Endodermal cell (in vitro differentiated cells): ENCODE measurements around the gene ZDHHC18. TPM values are rescaled to one million over a fixed set of nuclear protein-coding genes. Genes with fewer than 3 reads are reported as not detected.

Experiments
- DNase-seq: peaks from one replicate; pipeline ENCODE4 v3.0.0-alpha.2; 2017
- H3K27ac ChIP-seq: 2 replicates; pipeline ENCODE4 v1.5.1; 2013; ENCODE audit warnings: mild to moderate bottlenecking, low read depth, low read length, moderate library complexity
- H3K27me3 ChIP-seq: 2 replicates; pipeline ENCODE4 v1.6.1; 2013; ENCODE audit warnings: mild to moderate bottlenecking, low read length, moderate library complexity; ENCODE audit not compliant: insufficient read depth, control insufficient read depth, poor library complexity, severe bottlenecking
- H3K36me3 ChIP-seq: 2 replicates; pipeline ENCODE4 v1.7.0; 2013; ENCODE audit warnings: mild to moderate bottlenecking, low read length, moderate library complexity; ENCODE audit not compliant: control insufficient read depth, insufficient read depth
- H3K4me1 ChIP-seq: one replicate; pipeline ENCODE4 v1.7.0; 2013; ENCODE audit warnings: low read length; ENCODE audit not compliant: control insufficient read depth, insufficient read depth
- H3K4me3 ChIP-seq: 2 replicates; pipeline ENCODE4 v1.5.1; 2013; ENCODE audit warnings: mild to moderate bottlenecking, low read length, moderate library complexity
- H3K9ac ChIP-seq: 2 replicates; pipeline ENCODE4 v1.6.1; 2013; ENCODE audit warnings: mild to moderate bottlenecking, low read length, moderate library complexity; ENCODE audit not compliant: poor library complexity, severe bottlenecking; ENCODE audit errors: extremely low read depth
- H3K9me3 ChIP-seq: 2 replicates; pipeline ENCODE4 v1.6.1; 2013; ENCODE audit warnings: mild to moderate bottlenecking, low read length, moderate library complexity; ENCODE audit not compliant: control insufficient read depth
- H3K27ac Mint-ChIP-seq: 2 replicates; pipeline ENCODE4 v1.8.0; 2020; ENCODE audit warnings: mixed read lengths
- H3K27me3 Mint-ChIP-seq: 2 replicates; pipeline ENCODE4 v1.8.0; 2021; ENCODE audit warnings: mild to moderate bottlenecking, mixed read lengths; ENCODE audit not compliant: insufficient read depth
- H3K36me3 Mint-ChIP-seq: 2 replicates; pipeline ENCODE4 v1.8.0; 2020; ENCODE audit warnings: low read depth, mixed read lengths
- H3K4me1 Mint-ChIP-seq: 2 replicates; pipeline ENCODE4 v1.8.0; 2020; ENCODE audit warnings: mixed read lengths
- H3K4me3 Mint-ChIP-seq: 2 replicates; pipeline ENCODE4 v1.8.0; 2020; ENCODE audit warnings: mild to moderate bottlenecking, moderate library complexity, mixed read lengths
- H3K9me3 Mint-ChIP-seq: 2 replicates; pipeline ENCODE4 v1.8.0; 2020; ENCODE audit warnings: mild to moderate bottlenecking, mixed read lengths
- CTCF ChIP-seq: fragments of 200-600 bp; sonication (generic); conservative IDR thresholded peaks from 2 replicates; pipeline ENCODE4 v1.5.0; 2021; ENCODE audit warnings: antibody characterized with exemption, mild to moderate bottlenecking
- WGBS, 2 experiments: methylation state at CpG; one replicate each; pipeline versions ENCODE4 v1.1.5 to v1.1.7; 2013; ENCODE audit warnings: missing lambda C conversion rate in 2 of 2, mixed read lengths in 1 of 2; ENCODE audit not compliant: insufficient coverage in 1 of 2, insufficient read length in 1 of 2; 5-methylcytosine and 5-hydroxymethylcytosine counted together
- total RNA-seq, 2 donors: library from RNA; stranded (reverse); fragmentation: NEBNext Ultra II Directional in 1 of 2; extraction: Animal tissue kit (Norgen Biotek cat#: 25700) in 1 of 2; gene quantifications; 2 replicates in 1 of 2; 3 replicates in 1 of 2; pipeline ENCODE4 v1.2.1, GENCODE V29; 2021

The ZDHHC18 gene
- total RNA-seq, 2 donors from 2014 or later: 39.7 to 42.4 TPM

- WGBS, 2 experiments: 31 to 34% methylated on average over 5 to 12 of the region's 12 CpGs
- peak; percentile 85 for DNase-seq
- Histone ChIP-seq H3K4me1 (peaks cover 36% of the 10 kb centered on the region), H3K27ac (peak overlapping the region; percentile 88), H3K9me3 (no peaks in the 10 kb centered on the region), H3K27me3 (no peaks in the 10 kb centered on the region), H3K36me3 (peaks cover 19% of the 10 kb centered on the region), H3K9ac (peak overlapping the region; percentile 63), H3K4me3 (peak overlapping the region; percentile 88)
- Mint-ChIP-seq H3K4me3 (peak overlapping the region; percentile 79), H3K27ac (peak overlapping the region; percentile 98), H3K4me1 (peaks cover 71% of the 10 kb centered on the region), H3K27me3 (no peaks in the 10 kb centered on the region), H3K9me3 (no peaks in the 10 kb centered on the region), H3K36me3 (peaks cover 9% of the 10 kb centered on the region)
- no peak for TF ChIP-seq CTCF
Measured at GRCh38 chr1:26786437-26787380, 39.8 kb upstream of the ZDHHC18 start.

- Mint-ChIP-seq H3K4me3 (peak overlapping the region; percentile 79), H3K27me3 (no peaks in the 10 kb centered on the region), H3K4me1 (peaks cover 71% of the 10 kb centered on the region), H3K9me3 (no peaks in the 10 kb centered on the region), H3K27ac (peak overlapping the region; percentile 98), H3K36me3 (peaks cover 4% of the 10 kb centered on the region)
- Histone ChIP-seq H3K36me3 (peaks cover 14% of the 10 kb centered on the region), H3K4me3 (peak overlapping the region; percentile 88), H3K9ac (peak overlapping the region; percentile 63), H3K27ac (peak overlapping the region; percentile 88), H3K4me1 (peaks cover 39% of the 10 kb centered on the region), H3K27me3 (no peaks in the 10 kb centered on the region), H3K9me3 (no peaks in the 10 kb centered on the region)
- WGBS, 2 experiments: 11 to 20% methylated on average over 1 to 11 of the region's 11 CpGs
- TF ChIP-seq CTCF: no peak
- DNase-seq: no peak
Measured at GRCh38 chr1:26787381-26787705, 39.1 kb upstream of the ZDHHC18 start.

- Mint-ChIP-seq H3K9me3 (no peaks in the 10 kb centered on the region), H3K27ac (peak within 1 kb of the TSS; percentile 98)
- H3K9me3 ChIP-seq: no peaks in the 10 kb centered on the region
Measured at GRCh38 chr1:26787706-26788514, 38.6 kb upstream of the ZDHHC18 start, which contains the start of gene PIGV. PIGV (plus strand) TSS chr1:26787950; CDS start chr1:26790816, 2,866 bp downstream.

More at GRCh38 chr1:26787706-26788514, 38.6 kb upstream of the ZDHHC18 start, which contains the start of gene PIGV:
- Histone ChIP-seq H3K36me3 (peaks cover 8% of the 10 kb centered on the region), H3K27me3 (no peaks in the 10 kb centered on the region), H3K4me3 (peak within 1 kb of the TSS; percentile 88), H3K4me1 (peaks cover 39% of the 10 kb centered on the region), H3K9ac (peak within 1 kb of the TSS; percentile 63), H3K27ac (peak within 1 kb of the TSS; percentile 88)
- WGBS, 2 experiments: 0 to 1% methylated on average over 34 to 63 of the region's 63 CpGs
- DNase-seq: peak; percentile 96
- H3K27me3 Mint-ChIP-seq: no peaks in the 10 kb centered on the region
- H3K4me3 Mint-ChIP-seq: peak within 1 kb of the TSS; percentile 79
- H3K4me1 Mint-ChIP-seq: peaks cover 70% of the 10 kb centered on the region
- TF ChIP-seq CTCF: no peak
- H3K36me3 Mint-ChIP-seq: no peaks in the 10 kb centered on the region
